Measurements from ENCODE around the gene FAM184B.

The FAM184B gene

DNA sequence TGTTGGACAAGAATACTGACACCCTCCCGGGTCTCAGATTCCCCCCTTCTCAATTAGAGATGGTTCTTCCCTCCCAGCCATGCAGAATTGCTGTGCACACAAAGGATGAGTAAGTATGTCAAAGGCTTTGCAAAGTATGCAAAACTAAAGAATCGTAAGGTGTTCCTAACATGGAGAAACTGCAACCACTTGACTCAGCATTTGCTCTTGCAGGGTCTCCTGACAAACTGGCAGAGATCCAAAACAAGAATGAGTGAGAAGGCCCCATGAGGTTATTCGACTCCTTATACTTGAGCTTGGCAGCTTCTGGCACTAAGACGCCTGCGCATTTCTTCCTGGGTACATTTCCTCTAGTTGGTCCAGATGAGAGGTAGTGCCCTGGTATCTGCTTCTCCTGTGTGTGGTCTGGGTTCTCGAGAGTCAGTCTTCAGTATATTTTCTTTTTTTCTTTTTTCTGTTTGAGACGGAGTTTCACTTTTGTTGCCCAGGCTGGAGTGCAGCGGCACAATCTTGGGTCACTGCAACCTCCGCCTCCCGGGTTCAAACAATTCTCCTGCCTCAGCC is 8.2 kb downstream of the FAM184B start:
- DNase-seq (ENCODE audit: low read depth in 2 of 2), result no peak

DNA sequence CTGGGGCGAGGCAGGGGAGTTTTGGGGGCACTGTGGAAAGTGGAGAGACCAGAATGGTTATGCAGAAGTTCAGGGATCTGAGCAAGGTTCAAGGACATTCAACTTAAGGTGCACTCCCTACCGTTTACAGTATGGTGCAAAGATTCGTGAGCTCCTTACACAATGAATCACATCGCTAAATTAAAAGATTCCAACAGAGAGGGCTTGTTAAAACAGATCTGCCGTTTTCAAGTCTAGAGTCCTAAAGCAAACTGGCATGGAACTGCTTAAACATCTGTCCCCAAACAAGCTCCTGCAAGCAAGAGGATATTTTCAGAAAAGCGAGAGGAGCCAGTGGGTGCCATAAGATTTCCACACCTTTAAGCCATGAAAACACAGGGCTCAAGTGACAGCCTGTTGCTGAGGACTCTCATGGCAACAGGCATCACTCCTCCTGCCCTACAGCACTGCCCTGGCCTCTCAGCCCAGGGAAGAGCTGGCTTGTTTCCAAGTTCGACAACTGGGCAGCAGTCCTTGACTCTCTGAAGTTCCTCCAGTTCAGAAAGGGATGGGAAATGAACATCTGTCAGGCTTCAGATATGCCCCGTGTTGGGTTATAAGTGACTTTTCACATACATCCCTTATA is 10.0 kb downstream of the FAM184B start:
- DNase-seq (ENCODE audit: low read depth in 2 of 2), result no peak

DNA sequence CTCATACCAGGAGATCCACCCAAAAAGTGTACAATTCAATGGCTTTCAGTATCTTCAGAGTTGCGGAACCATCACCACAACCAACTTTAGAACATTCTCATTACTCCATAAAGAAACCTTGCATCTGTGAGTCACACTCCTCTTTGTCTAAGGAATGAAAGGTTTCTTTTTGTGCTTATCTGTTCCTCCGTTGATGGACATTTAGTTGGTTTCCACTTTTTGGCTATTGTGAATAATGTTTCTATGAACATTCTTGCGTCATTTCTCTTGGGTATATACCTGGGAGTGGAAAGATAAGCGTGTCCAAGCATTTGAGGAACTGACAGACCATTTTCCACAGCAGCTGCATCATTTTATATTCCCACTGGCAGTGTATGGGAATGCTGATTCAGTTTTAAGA is 10.6 kb downstream of the FAM184B start:
- no peak for DNase-seq (ENCODE audit: low read depth in 2 of 2)

GRCh38 chr4:17769406-17770174 is 11.8 kb downstream of the FAM184B start:
- DNase-seq (ENCODE audit: low read depth in 2 of 2), result no peak

DNA sequence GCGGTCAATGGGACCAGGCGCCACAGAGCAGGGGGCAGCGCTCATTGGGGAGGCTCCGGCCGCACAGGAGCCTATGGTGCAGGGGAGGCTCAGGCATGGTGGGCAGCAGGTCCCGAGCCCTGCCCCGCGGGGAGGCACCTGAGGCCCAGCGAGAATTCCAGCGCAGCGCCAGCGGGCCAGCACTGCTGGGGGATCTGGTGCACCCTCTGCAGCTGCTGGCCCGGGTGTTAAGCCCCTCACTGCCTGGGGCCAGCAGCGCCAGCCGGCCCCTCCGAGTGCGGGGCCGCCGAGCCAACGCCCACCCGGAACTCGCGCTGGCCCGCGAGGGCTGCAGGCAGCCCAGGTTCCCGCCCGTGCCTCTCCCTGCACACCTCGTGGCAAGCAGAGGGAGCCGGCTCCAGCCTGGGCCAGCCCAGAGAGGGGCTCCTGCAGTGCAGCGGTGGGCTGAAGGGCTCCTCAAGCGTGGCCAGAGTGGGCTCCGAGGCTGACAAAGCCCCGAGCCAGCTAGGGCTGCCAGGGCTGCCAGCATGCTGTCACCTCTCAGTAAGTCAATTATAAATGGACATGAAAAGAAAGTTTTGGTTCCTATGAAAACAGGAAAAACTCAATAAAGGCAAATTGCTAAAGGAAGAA is 14.5 kb downstream of the FAM184B start:
- no peak for DNase-seq (ENCODE audit: low read depth in 2 of 2)

- no peak for DNase-seq (ENCODE audit: low read depth in 2 of 2)
Measured at GRCh38 chr4:17765514-17766286, 15.7 kb downstream of the FAM184B start.

GRCh38 chr4:17763931-17764330 is 17.5 kb downstream of the FAM184B start:
- DNase-seq (ENCODE audit: low read depth in 2 of 2), result no peak

DNA sequence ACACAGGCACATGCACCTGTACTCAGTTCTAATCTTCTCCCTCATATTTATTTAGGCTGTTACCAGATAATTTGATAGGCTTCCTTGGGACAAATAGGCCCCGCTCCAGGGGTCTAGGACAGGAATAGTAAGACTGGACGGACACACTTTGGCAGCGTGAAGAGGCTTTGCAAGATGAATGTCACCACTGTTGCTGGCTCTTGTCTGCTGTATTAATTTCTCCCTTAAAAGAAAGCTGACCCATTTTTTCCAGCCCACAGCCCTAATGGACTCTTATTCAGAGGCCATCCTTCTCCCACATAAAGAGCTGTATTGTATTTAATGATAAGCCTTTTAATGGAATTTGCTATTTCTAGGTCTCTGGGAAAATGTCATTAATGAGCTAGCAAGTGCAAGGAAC is 18.0 kb downstream of the FAM184B start:
- DNase-seq (ENCODE audit: low read depth in 2 of 2), result no peak

DNA sequence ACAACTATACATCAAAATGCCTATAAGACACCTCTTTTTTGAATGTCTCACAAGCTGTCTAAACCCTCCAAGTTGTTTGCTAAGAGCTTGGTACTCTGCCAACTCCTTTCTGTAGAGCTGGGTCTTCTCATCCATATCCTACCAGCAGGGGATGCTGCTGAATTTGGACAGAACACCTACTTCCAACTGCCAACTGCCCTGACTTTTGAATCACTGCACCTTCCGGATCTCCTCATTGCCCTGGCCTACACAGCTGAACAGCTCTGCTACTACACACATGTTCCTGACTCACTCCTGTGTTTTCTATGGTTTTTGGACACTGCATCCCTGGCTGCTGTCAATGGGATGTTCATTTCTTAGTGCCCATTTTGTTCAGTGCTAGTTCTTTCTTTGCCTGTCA is 18.7 kb downstream of the FAM184B start:
- DNase-seq (ENCODE audit: low read depth in 2 of 2), result no peak

DNA sequence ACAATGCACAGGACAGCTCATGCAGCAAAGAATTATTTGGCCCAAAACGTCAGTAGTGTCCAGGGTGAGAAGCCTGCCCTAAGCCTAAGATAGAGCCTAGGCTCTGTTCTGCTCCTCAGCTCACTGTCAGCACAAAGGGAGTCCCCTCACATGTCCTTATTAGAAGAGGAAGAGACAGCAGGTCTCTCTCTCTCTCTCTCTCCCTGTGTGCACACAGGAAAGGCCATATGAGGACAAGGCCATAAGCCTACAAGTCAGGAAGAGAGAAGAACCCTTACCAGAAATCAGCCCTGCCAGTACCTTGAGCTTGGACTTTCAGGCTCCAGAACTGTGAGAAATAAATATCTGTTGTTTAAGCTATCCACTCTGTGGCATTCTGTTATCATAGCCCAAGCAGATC is 20.4 kb downstream of the FAM184B start:
- DNase-seq (ENCODE audit: low read depth in 2 of 2), result no peak

DNA sequence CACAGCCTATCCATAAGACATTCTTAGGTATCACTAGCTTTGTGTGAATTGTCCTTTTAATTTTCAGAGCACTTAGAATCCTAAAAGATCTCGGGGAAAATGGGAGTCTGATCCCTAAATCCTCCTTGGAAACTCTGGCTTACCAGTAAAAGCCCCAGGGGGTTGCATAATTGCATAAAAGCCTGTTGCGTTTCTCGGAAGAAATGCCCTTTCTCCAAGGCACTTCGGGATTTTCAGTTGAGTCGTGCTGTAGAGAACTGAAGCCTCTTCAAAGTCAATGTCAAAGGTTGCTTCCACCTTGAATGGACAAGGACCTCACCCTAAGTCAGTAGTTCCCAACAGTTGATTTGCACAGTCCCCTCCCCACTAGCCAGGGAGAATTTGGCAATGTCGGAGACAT is 20.8 kb downstream of the FAM184B start:
- DNase-seq (ENCODE audit: low read depth in 2 of 2), result no peak

- no peak for DNase-seq (ENCODE audit: low read depth in 2 of 2)
Measured at GRCh38 chr4:17758485-17758884, 22.9 kb downstream of the FAM184B start.

- DNase-seq (ENCODE audit: low read depth in 2 of 2), result no peak
Measured at GRCh38 chr4:17757621-17758020, 23.8 kb downstream of the FAM184B start.

DNA sequence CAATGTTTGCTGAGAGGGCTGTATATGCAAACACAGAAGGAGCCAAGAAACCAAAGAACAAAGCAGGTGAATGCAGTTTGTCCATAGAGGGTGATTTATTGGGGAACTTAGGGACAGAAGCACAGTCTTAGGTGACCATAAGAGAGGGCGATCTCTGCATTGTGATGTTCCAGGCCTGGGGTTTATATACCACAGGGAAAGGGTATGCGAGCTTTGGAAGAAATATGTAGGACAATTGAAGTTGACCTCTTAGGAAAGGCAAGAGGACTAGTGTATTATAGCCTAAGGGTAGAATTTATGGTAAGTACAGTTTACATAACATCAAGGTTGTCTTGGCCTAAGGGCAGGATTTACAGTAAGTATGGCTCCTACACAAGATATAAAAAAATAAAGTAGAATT is 27.8 kb downstream of the FAM184B start:
- no peak for DNase-seq (ENCODE audit: low read depth in 2 of 2)

- DNase-seq (ENCODE audit: low read depth in 2 of 2), result no peak
Measured at GRCh38 chr4:17740702-17741101, 40.7 kb downstream of the FAM184B start.

DNA sequence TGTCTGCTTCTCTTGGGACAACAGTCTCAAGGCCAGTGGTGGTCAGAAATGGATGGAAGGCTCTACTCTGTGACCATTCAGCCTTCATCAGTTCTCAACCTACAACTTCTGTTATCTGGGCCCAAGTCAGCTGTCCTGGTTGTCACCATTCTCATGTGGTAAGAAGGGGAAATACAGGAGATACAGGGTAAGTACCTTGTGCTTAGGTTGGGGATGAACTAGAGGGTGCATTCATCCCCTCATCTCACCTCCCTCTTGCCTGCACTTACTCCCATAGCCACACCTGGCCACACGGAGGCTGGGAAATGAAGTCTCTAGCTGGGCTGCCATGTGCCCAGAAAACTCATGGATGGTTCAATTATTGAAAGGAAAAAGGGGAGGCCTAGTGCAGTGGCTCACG is 44.9 kb downstream of the FAM184B start:
- no peak for DNase-seq (ENCODE audit: low read depth in 2 of 2)

DNA sequence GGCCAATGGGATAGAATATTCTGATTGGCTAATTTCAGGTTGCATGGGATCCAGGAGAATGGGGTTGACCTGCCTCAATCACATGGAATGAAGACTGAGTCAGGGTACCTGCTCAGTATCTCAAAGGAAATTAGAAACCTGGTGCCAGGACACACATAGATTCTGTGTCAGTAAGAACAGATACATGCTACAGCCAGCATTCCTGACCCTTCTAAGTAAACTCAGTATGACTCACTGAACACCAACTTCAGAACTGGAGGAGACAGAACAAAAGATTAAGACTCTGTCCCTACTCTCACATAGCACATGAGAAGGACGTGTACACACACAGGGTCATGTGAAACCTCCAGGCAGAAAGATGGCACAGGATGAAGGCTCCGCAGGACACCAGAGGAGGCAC is 54.5 kb downstream of the FAM184B start:
- DNase-seq (ENCODE audit: low read depth in 2 of 2), result no peak

DNA sequence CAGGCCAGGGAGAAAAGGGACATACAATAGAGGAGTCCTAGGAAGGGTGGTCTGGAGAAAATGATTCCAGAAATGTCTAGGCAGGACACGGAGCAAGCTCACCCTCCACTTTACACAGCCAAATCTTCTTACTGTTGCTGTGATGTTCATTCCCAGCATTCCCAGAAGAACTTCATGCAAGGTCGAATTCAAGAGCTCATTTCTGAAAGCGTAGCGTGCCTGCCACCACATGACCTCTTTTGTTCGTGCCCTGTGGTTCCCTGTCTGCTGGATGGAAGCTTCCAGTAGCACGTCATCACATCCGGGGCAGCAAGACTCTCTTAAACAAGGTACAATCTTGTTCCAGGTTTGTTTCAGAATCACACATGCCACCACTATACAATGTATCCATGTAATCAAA is 57.8 kb downstream of the FAM184B start:
- no peak for DNase-seq (ENCODE audit: low read depth in 2 of 2)

DNA sequence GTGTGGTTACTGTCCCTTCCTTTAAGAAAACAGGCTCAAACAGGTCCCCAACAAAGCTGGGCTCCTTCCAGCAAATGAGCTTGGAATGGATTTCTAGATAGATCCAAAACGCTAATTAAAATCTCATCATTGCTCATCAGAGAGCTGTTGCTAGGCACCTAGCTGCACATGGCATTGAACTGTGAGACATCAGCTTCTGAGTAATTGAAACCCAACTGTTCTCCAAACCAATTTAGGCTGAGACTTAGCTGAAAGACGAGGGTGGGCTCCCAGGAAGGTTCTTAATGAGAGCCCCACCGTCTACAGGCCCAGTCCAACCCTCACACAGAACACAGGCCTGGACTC is 59.1 kb downstream of the FAM184B start:
- DNase-seq (ENCODE audit: low read depth in 2 of 2), result no peak

GRCh38 chr4:17721496-17722355 is 59.7 kb downstream of the FAM184B start:
- no peak for DNase-seq (ENCODE audit: low read depth in 2 of 2)

DNA sequence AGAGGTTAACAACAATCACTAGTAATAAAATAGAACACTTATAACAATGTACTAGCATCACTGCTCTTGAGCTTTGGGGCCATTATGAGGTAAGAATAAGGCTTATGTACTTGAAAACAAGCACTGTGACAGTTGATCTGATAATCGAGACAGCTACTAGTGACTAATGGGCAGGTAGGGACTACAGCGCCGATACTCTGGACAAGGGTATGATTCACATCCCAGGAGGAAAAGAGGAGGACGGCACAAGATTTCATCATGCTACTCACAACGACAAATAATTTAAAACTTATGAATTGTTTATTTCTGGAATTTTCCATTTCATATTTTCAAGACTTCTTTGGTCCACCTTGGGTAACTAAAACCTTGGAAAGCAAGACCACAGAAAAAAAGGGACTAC is 62.3 kb downstream of the FAM184B start:
- DNase-seq (ENCODE audit: low read depth in 2 of 2), result no peak

Data from stimulated activated CD4-positive, alpha-beta T cell treated with anti-CD3 and anti-CD28 coated beads, Interleukin-4, amount 100 ng/mL, for 48 hours (primary cell).